HCT116 (cell line): ENCODE data around the gene NUDT5.

Source experiments
- CTCF ChIP-seq, 3 experiments: fragments of 200-600 bp in 1 of 3; sonication (generic) in 1 of 3; IDR thresholded peaks in 2 of 3; conservative IDR thresholded peaks in 1 of 3; 2 replicates each; pipeline ENCODE4 v1.5.1; 2012 to 2017; ENCODE audit warnings: low read depth in 2 of 3, low read length in 2 of 3, antibody characterized with exemption in 1 of 3, borderline replicate concordance in 1 of 3, control low read depth in 1 of 3, mild to moderate bottlenecking in 1 of 3, mixed read lengths in 1 of 3, mixed run types in 1 of 3, moderate library complexity in 1 of 3; ENCODE audit not compliant: insufficient read depth in 1 of 3
- EZH2phosphoT487 ChIP-seq: fragments of 200-600 bp; IDR thresholded peaks from 2 replicates; pipeline ENCODE4 v1.6.1; 2018; ENCODE audit warnings: antibody characterized with exemption, borderline replicate concordance
- JUND ChIP-seq: IDR thresholded peaks from 2 replicates; pipeline ENCODE4 v1.6.1; 2012
- SP1 ChIP-seq: IDR thresholded peaks from 2 replicates; pipeline ENCODE4 v1.6.1; 2012; ENCODE audit warnings: low read depth
- SRF ChIP-seq: IDR thresholded peaks from 2 replicates; pipeline ENCODE4 v1.6.1; 2012; ENCODE audit warnings: low read depth

DNA sequence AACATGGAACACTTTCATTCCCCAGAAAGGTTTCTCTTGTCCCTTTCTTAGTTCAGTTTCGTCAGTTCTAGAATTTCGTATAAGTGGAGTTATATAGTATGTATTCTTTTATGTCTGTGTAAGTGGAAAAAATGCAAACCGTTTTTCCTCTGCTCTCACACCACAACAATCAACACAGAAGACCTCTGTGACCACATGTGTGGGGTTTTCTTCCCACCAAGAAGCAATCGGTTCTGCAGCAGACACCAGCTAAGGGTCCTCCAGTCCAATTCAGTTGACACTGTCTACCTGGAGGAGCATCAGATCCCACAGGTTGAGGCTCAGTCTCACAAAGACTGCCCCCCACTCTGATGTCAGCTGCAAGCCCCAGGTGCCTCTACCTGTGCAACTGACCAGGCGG is 6.5 kb upstream of the NUDT5 start:
- TF ChIP-seq CTCF (IDR thresholded peaks at IDR 0.05 in 2 of 3, conservative IDR thresholded peaks at IDR 0.05 in 1 of 3; ENCODE audit: borderline replicate concordance in 1 of 3, insufficient read depth in 1 of 3, low read depth in 2 of 3, low read length in 2 of 3): no peak
- no peak for TF ChIP-seq SP1
- TF ChIP-seq SRF: no peak
- no peak for TF ChIP-seq EZH2phosphoT487
- no peak for TF ChIP-seq JUND
